ENCODE measurements around the gene CRABP2.

The CRABP2 gene

GRCh38 chr1:156703336-156703735, 2.0 kb downstream of the CRABP2 start:
- TF ChIP-seq CTCF (IDR thresholded peaks at IDR 0.05; ENCODE audit: low read depth, low read length): no peak
- no peak overlapping the region for H3K4me3 ChIP-seq (ENCODE audit: low read depth, low read length)

- no peak for TF ChIP-seq CTCF (IDR thresholded peaks at IDR 0.05; ENCODE audit: low read depth, low read length)
- no peak overlapping the region for H3K4me3 ChIP-seq (ENCODE audit: low read depth, low read length)
These were observed 4.4 kb downstream of the CRABP2 start for GRCh38 chr1:156700736-156701531.

GRCh38 chr1:156698995-156699394, 6.4 kb downstream of the CRABP2 start:
- TF ChIP-seq CTCF (IDR thresholded peaks at IDR 0.05; ENCODE audit: low read depth, low read length): no peak
- H3K4me3 ChIP-seq (ENCODE audit: low read depth, low read length): no peak overlapping the region

- no peak for TF ChIP-seq CTCF (IDR thresholded peaks at IDR 0.05; ENCODE audit: low read depth, low read length)
- H3K4me3 ChIP-seq (ENCODE audit: low read depth, low read length): no peak overlapping the region
These were observed 7.9 kb downstream of the CRABP2 start for GRCh38 chr1:156697481-156697880.

GRCh38 chr1:156696755-156697154, 8.6 kb downstream of the CRABP2 start:
- no peak for TF ChIP-seq CTCF (IDR thresholded peaks at IDR 0.05; ENCODE audit: low read depth, low read length)
- no peak overlapping the region for H3K4me3 ChIP-seq (ENCODE audit: low read depth, low read length)

- H3K4me3 ChIP-seq (ENCODE audit: low read depth, low read length): no peak overlapping the region
- no peak for TF ChIP-seq CTCF (IDR thresholded peaks at IDR 0.05; ENCODE audit: low read depth, low read length)
These were observed 10.8 kb downstream of the CRABP2 start for GRCh38 chr1:156694690-156694962.

GRCh38 chr1:156693848-156694689, 11.3 kb downstream of the CRABP2 start:
- H3K4me3 ChIP-seq (ENCODE audit: low read depth, low read length): no peak overlapping the region
- no peak for TF ChIP-seq CTCF (IDR thresholded peaks at IDR 0.05; ENCODE audit: low read depth, low read length)

All from WI38 (cell line).